ENCODE data around the gene PRDM8. TPM values are rescaled to one million over a fixed set of nuclear protein-coding genes. Genes with fewer than 3 reads are reported as not detected.

PRDM8 gene
- total RNA-seq, 4 donors from 2014 or later = 1.4 to 5.2 (median 3.2) TPM

GRCh38 chr4:80226094-80226493 is 28.8 kb downstream of the PRDM8 start:
- DNase-seq (ENCODE audit: low spot score) = no peak
- TF ChIP-seq CTCF (IDR thresholded peaks at IDR 0.05) = no peak

GRCh38 chr4:80228460-80228859 is 31.2 kb downstream of the PRDM8 start:
- no peak for DNase-seq (ENCODE audit: low spot score)
- no peak for ATAC-seq (ENCODE audit: low FRiP score)
- no peak for TF ChIP-seq CTCF (IDR thresholded peaks at IDR 0.05)

More at GRCh38 chr4:80226094-80226493, 28.8 kb downstream of the PRDM8 start:
- no peak for ATAC-seq (ENCODE audit: low FRiP score)

- DNase-seq (ENCODE audit: low spot score) (no peak), ATAC-seq (ENCODE audit: low FRiP score) (no peak)
- TF ChIP-seq CTCF (IDR thresholded peaks at IDR 0.05) = no peak
Measured at GRCh38 chr4:80229128-80229527, 31.8 kb downstream of the PRDM8 start.

GRCh38 chr4:80229590-80229989 is 32.3 kb downstream of the PRDM8 start:
- ATAC-seq (ENCODE audit: low FRiP score) = no peak
- DNase-seq (ENCODE audit: low spot score) = no peak
- no peak for TF ChIP-seq CTCF (IDR thresholded peaks at IDR 0.05)

- DNase-seq (ENCODE audit: low spot score) (no peak), ATAC-seq (ENCODE audit: low FRiP score) (no peak)
- no peak for TF ChIP-seq CTCF (IDR thresholded peaks at IDR 0.05)
Measured at GRCh38 chr4:80231180-80231579, 33.9 kb downstream of the PRDM8 start.

- no peak for ATAC-seq (ENCODE audit: low FRiP score)
- no peak for DNase-seq (ENCODE audit: low spot score)
- no peak for TF ChIP-seq CTCF (IDR thresholded peaks at IDR 0.05)
Measured at GRCh38 chr4:80232707-80233370, 35.5 kb downstream of the PRDM8 start.

GRCh38 chr4:80233390-80233789 is 36.1 kb downstream of the PRDM8 start:
- ATAC-seq (ENCODE audit: low FRiP score) = no peak
- no peak for DNase-seq (ENCODE audit: low spot score)

More at GRCh38 chr4:80233390-80233789, 36.1 kb downstream of the PRDM8 start:
- TF ChIP-seq CTCF (IDR thresholded peaks at IDR 0.05) = no peak
